NCI-H1436 treated with DMSO at 0.1 percent for 48 hours (cell line): ENCODE results near the gene UBE2G2.
"Not testable (repeated sequence)": the region's sequence is repeated elsewhere in the genome, so short reads cannot be mapped to it uniquely, and the experiment has no call there.

Source experiments
- DNase-seq: peaks from one replicate; lab custom pipeline; 2025; lab: John Stamatoyannopoulos, UW

Gene UBE2G2

DNA sequence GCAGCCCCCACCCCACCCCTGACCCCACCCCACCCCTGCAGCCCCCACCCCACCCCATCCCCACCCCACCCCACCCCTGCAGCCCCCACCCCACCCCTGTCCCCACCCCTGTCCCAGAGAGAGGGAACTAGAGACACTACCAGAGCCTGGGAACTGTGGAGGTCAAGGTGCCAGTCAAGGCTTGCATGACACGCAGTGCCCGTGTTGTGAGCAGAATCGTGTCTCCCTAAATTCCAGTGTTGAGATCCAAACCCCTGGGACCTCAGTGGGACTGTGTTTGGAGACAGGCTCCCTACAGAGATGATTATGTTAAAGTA is 34.7 kb upstream of the UBE2G2 start:
- DNase-seq = no peak

DNA sequence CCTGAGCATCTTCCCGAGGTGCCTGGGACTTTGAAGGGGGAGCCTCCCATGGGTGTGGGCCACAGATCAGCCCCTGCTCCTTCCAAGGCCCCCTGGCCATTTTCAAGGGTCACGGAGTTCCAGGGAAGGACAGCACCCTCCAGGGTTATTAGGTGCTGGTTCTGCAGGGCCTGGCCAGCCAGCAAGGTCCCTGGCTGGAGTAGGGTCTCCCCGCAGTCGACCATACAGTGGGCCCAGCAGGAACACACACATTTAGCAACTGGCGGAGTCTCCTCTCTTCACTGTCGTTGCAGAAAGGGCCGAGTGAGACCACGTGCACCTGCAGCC is 34.0 kb upstream of the UBE2G2 start:
- DNase-seq = no peak

DNA sequence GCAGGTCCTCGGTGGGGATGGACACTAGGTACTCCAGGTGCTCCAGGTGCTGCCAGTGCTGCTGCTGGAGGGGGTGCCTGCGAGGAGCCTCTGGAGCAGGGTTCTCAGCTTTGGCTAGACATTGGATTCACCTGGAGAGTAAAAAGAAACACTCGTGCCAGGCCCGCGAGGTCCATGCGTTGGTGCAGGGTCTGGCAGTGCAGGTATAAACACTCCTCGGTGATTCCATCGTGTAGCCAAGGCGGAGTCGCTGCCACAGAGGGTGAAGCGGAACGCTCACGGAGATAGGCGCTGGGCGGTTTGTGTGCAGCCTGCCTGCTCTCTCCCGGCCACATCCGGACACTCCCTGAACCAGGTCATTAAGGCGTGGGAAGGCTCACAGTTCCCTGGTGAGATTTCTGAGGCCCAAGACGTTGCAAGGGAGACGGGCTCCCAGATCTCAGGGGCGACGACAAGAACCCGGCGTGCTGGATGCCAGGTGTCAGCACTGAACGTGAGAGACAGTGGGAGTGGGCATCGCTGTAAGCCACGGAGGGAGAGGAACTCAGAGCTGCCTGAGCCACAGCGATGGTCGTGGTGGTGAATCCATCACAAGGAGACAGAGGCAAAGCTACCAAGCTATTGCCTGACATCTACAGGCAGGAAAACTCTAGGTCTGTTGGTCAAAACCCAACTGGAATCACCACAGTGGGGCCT is 33.5 kb upstream of the UBE2G2 start:
- DNase-seq = no peak

DNA sequence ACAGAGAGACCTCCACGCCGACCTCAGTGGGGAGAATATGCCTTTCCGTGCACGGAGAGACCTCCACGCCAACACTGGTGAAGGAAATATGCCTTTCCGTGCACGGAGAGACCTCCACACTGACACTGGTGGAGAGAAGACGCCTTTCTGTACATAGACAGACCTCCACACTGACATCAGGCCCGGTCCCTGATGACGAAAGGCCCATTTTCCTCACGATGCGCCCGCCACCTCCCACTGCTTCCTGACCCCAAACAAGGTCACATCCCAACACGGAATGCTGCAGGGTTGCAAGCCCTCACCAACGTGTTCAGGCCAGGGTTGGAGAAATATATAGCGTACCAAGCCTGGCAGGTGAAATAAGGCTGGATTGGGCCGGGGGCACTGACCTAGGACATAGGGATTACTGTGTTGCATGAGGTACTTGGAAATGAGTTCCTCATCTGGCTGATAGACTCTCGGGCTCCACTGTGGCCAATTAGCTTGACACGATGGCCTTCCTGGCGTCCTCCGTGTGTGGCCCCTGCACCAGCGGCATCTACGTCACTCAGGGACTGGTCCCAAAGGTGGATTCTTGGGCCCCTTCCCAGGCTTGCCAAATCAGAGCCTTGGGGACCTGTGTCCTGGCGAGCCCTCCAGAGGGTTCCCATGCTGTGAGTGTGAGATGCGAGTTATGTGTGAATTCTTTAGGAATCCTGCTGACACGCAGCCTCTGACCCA is 32.8 kb upstream of the UBE2G2 start:
- DNase-seq = no peak

DNA sequence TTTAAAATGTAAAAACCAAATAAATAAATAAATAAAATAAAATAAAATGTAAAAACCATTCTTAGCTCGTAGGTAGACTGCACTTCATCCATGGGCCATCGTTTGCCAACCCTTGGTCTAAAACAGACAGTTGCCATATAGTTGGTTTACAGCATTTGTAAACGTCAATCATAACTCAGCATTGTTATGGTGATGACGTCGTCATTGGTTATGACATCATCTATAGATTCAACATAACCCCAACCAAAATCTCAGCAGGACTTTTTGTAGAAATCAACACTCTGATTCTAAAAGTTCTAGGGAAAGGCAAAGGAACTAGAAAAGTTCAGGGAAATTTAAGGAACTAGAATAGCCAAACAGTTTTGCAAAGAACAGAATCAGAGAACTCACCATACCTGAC is 32.0 kb upstream of the UBE2G2 start:
- DNase-seq = no peak

DNA sequence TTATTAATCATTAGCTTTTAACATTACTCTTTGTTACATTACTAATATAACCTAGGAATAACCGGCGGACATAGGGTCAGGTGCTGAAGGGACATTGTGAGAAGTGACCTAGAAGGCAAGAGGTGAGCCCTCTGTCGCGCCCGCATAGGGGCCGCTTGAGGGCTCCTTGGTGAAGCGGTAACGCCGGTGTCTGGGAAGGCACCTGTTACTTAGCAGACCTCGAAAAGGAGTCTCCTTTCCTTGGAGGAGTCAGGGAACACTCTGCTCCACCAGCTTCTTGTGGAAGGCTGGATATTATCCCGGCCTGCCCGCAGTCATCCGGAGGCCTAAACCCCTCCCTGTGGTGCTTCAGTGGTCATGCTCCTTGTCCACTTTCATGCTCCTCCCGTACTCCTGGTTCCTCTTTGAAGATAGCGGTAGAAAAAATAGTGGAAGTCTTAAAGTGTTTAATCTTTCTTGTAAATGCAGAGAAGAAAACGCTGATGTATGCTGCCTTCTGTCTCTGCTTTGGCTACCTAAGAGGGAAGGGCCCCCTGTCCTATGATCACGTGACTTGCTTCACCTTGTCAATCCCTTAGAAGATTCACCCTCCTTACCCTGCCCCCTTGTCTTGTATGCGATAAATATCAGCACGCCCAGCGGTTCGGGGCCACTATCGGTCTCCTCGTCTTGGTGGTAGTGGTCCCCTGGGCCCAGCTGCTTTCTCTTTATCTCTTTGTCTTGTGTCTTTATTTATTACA is 31.1 kb upstream of the UBE2G2 start:
- not testable (repeated sequence) for DNase-seq

DNA sequence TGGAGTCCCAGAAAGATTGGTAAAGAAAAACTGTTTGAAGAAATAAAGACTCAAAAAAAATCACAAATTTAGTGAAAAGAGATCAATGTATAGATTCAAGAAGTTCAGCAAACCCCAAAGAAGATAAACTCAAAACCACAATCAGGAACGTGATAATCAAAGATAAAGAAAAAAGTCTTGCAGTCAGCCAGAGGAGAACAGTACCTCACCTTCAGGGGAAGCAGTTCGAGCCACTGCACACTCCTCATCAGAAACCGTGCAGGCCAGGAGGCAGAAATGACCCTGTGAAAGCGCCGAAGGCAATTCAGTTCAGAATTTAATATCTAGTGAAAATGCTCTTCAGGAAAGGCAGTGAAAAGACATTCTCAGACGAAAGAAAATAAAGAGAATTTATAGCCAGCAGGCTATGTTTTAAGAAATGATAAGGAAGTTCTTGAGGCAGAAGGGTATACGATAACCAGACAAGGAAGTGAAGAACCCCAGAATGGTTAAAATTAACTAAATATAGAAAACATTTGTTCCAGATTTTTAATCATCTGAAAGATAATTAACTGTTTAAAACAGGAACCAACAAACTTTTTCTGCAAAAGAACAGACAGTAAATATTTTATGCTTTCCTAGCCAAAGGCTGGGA is 29.7 kb upstream of the UBE2G2 start:
- DNase-seq = no peak

DNA sequence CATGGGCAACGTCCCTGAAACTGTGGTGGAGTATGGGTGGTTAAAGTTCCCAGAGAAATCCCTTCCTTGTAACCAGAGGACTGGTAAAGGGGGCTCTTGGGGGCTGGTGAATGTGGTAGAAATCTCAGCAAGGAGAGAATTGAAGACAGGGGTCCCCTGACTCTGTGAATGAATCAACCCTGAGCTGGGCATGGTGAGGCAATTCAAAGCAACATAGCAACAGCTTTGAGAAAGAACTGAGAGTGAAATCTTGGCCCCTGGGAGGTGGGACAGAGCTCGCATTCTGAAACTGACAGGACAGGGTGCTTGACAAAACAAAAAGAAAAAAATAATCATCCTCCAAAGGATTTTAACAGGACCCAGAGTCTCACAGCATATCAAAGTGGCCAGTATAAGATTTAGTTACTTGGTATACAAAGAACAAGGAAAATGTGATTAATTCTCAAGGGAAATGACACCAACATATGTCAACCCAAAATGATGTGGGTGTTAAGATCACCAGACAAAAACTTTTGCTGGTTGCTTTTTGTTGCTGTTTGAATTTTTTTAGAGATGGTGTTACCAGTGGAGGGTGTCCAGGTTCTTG is 28.0 kb upstream of the UBE2G2 start:
- DNase-seq = no peak

DNA sequence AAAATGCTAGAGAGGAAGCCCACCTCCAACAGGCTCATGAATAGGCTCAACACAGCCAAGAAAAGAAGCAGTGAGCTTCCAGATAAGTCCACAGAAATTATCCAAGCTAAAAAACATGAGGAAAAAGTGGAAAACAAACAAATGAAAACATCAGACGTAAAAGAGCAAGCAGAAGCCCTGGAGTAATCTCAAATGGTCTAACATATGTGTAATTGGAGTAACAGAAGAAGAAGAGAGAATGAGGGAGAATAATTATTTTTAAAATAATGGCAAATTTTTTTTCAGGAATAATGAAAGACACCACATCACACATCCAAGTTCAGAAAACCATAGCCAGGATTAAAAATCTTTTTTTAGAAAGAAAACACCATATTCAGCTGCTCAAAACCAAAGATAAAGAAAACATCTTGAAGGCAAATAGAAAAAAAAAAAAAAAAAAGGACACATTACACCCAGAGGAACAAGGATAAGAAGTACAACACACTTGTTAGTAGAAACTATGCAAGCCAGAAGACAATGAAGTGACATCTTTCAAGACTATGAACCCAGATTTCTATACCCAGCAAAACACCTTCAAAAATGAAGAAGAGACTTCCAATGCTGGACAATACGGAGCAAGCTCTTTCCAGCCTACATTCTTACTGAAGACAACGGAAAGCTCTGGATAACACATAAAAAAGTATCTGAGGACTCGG is 26.9 kb upstream of the UBE2G2 start:
- no peak for DNase-seq

DNA sequence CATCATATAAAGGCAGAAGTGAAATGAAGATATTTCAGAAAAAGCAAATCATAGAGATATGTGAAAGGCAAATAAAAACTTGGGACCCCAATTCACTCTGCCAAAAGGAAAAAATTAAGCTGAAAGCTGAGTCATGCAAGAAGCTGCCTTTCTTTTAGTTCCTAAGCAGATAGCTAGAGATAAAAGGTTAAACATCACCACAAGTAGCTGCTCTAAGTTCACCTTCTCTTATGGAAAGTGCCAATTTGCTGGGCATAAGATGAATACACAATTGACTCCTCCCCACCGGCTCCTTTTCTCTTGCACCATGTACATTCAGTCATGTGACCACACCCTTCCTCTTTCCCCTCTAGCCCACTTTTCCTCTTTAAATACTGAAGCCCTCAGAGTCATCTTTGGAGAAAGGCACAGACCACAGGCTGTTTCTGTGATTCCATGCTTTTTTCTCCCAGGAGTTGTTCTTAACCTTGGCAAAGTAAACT is 21.6 kb upstream of the UBE2G2 start:
- DNase-seq = no peak

DNA sequence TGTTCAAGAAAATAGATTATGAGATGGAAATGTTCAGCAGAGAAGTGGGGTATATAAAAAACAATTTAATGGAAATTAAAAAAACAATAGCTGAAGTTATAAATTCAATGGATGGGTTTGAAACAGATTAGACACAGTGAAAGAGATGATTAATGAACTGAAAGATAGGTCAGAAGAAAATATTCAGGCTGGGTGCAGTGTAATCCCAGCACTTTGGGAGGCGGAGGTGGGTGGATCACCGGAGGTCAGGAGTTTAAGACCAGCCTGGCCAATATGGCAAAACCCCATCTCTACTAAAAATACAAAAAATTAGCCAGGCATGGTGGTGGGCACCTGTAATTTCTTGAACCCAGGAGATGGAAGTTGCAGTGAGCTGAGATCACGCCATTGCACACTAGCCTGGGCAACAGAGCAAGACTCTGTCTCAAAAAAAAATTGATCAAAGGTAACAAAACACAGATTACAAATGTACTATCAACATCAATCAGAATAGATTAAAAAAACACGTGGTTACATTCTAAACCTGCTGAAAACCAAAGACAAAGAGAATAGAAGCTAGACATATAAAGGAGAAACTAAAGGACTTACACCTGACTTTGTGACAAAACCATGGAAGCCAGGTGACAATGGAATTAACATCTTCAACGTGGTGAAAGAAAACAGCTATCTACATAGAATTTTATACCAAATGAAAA is 21.0 kb upstream of the UBE2G2 start:
- no peak for DNase-seq

DNA sequence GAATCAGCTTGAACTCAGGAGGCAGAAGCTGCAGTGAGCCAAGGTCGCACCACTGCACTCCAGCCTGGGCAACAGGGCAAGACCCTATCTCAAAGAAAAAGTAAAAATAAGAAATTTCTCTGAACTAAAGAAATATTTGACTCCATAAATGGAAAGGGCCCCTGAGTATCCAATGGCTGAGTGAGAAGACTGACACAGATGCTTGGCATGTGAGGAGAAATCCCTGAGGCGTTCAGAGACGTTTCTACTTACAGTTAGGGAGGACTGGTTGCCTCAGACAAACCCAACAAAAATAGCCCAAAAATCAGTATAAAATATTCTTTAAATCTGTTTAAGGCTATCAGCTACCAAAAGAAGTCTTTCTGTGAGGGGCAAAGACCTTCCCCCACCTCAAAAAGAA is 19.2 kb upstream of the UBE2G2 start:
- DNase-seq = no peak

DNA sequence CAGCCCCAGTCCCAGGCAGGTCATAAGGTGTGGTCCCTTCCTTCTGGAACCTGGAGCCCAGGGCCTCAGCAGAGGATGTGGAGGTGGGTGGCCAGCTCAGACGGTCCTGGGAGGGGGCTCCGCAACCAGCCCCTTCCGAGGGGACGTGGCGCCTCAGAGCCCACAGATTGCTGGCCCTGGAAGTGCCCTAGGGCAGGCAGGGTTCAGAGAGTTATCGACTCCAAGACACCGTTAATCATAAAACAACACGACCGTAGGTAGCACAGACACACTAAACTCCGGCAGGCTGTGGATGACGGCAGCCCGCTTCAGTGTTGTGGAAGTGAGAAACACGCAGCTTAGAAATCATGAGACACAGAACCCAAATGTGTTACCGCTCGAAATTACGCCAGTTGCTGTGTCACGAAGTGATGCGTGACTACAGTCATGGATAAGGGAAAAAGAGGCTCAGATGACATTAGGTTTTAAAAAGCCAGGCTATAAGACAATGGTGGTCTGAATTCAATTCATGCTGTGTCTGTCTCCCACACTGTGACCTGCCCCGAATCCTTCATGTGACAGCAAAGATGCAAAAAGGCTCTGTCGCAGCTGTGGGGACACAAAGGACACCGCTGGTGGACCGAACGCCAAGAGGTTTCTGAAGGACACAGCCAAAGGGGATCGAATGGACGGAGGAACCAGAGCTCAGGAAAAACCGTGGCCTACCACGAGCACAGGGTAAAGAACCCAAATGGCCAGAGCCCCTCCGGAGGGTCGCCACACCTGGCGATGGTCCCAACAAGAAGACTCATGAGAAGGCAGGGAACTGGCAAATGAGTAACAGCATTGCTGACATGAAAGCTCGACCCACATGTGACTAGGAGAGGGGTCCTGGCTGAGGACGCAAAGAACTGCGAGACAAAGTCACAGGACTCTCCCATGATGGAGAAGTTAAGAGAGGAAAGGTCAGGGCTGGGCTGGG is 17.9 kb upstream of the UBE2G2 start:
- no peak for DNase-seq

DNA sequence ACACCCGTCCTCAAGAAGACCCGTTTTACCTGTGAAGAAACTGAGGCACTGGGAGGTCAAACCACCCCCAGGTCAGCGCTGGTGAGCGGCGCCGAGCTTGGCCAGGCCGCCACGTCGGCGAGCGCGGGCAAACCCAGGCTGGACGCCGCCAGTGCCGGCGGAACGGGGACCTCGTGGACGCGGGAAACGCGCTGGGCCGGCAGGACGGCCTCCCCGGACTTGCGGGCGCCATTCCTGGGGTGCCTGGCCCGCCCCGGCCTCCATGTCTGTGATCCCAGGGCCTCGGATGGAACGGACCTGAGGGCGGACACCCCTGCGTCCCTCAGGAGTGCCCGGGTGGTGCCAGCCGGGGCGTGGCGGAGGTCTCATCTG is 17.0 kb upstream of the UBE2G2 start:
- no peak for DNase-seq

DNA sequence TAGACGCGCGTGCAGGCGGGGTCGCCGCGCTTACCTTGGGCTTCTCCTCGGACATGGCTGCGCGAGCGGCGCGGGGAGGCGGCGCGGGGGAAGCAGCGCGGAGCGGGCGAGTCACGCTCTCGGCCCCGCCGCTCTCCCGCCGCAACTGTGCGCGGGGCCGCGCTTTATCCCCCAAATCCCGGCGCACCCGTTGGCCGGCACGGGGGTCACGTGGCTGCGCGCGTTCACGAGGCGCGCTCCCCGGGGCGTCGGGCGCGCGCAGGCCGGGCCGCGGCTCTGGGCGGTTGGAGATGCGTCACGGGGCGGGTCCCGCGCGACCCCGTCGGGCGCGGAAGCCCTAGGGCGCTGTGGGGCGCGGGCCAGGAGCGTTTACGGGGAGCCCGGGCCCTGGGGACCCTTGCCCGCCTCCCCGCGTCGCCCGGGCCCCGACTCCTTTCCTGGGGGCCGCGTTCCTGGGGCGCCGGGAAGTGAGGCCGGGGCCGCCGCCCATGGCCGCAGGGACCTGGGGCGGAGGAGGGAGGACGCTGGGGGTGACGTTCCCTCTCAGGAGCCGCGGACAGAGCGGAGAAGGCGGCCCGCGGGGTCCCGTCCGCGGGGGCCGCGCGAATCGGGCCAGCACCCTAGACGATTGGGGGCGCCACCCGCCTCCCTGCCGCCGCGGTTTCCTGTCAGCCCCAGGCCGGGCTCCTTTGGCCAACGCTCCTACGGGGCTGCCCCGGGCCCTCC is 16.5 kb upstream of the UBE2G2 start, which contains the start of gene SUMO3:
Gene SUMO3 (minus strand): TSS at position 149 of the 726 bp plus-strand sequence. CDS start 94 bp downstream, at position 55.
- no peak for DNase-seq

DNA sequence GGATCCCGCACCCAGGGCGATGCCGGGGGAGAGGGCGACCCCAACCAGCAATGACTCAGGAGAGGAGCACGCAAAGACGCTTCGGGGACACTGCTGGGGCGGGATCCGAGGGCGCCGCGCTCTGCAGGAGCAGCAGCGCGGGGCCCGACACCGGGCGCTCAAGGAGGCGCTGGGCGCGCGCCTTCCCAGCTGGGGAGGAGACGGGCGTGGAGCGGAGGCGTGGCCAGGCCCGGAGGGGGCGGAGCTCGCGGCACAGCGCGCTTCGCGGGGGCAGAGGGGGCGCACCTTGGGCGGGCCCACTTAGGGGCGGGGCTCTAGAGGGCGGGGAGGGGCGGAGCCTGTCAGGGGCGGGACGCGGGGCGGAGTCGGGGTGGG is 15.9 kb upstream of the UBE2G2 start:
- DNase-seq = no peak

DNA sequence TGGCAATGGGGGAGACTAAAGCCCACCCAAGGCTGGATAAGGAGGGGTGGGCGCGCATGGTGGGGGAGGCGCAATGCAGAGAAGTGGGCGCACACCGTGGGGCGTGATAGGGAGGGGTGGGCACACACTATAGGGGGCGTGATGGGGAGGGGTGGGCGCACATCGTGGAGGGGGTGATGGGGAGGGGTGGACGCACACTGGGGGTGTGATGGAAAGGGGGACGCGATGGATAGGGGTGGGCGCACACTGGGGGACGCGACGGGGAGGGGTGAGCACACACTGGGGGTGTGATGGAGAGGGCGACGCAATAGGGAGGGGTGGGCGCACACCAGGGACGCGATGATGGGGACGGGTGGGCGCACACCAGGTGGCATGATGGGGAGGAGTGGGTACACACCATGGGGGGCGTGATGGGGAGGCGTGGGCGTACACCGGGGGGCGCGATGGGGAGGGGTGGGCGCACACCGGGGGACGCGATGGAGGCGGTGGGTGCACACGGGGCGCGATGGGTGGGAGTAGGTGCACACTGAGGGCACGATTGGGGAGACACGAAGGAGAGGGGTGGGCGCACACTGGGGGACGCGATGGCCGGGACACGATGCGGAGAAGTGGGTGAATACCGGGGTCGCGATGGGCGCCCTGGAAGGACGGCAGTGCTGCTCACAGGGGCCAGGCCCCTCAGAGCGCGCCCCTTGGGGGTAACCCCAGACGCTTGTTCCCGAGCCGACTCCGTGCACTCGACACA is 15.3 kb upstream of the UBE2G2 start:
- DNase-seq = no peak

DNA sequence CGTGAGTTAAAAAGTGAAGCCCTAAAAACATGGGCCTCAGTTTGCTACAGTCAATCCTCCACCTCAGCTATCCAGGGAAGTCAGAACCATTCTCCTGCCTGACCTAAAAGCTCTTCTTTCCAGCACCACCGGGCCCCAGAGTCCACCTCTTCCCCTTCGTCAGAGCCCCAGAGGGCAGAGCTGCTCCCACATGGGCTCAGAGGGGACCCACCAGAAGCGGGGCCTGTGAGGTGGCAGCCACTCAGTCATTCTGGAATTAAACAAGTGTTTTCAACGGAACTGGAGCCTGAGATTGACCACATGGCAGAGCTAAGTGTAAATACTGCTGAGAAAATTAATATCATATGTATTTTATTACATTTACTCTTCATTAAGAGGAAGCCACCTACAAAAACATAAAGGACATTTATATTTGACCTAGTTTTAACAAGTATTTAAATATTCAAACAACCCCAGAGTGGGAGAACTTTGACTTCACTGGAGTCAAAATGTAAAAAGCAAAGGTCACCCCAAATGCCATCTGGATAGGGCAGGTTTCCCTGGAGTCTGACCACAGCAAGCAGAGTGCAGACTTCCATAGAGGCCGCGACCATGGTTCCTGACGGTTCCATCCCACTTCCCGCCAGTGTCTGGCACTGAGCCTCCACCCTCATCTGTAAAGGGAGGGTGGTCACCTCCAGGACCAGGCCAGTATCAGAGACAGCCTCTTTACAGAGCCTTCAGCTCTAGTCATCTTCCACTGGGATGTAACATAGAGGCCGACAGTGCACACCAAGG is 14.4 kb upstream of the UBE2G2 start:
- no peak for DNase-seq
